ENCODE results near the gene SLC6A20.

Gene SLC6A20

GRCh38 chr3:45736707-45737106 is 59.6 kb downstream of the SLC6A20 start:
- Histone ChIP-seq H3K4me3 (ENCODE audit: insufficient read depth in 1 of 2, low read depth in 1 of 2, low read length in 2 of 2) (no peak overlapping the region), H3K14ac (ENCODE audit: low read length in 2 of 2) (no peak overlapping the region), H3K18ac (ENCODE audit: low read depth in 1 of 2, low read length in 2 of 2) (no peak overlapping the region), H3K27me3 (ENCODE audit: control insufficient read depth in 1 of 2, insufficient read depth in 1 of 2, low read length in 2 of 2) (no peaks in the 10 kb centered on the region), H2BK15ac (ENCODE audit: low read depth, poor library complexity, severe bottlenecking) (no peak overlapping the region), H2BK120ac (ENCODE audit: low read depth, low read length) (no peak overlapping the region), H2BK12ac (ENCODE audit: low read length in 2 of 2) (no peak overlapping the region), H3K9me3 (ENCODE audit: control insufficient read depth, low read length) (no peaks in the 10 kb centered on the region), H4K8ac (ENCODE audit: low read length) (no peak overlapping the region), H3K4me2 (ENCODE audit: low read length, poor library complexity, severe bottlenecking) (no peak overlapping the region), H3K36me3 (ENCODE audit: control insufficient read depth in 1 of 2, insufficient read depth in 2 of 2, low read depth in 1 of 2, low read length in 2 of 2) (peaks cover 25 to 95% of the 10 kb centered on the region in 2 experiments), H3K9ac (ENCODE audit: low read length) (no peak overlapping the region), H2AK5ac (ENCODE audit: low read length, severe bottlenecking) (no peak overlapping the region), H3K79me1 (replicated peaks; ENCODE audit: low read length, poor library complexity, severe bottlenecking) (peaks cover 24% of the 10 kb centered on the region), H3K4ac (ENCODE audit: low read depth in 1 of 2, low read length in 2 of 2) (no peak overlapping the region), H2BK5ac (ENCODE audit: low read depth, low read length, poor library complexity, severe bottlenecking) (no peak overlapping the region), H3K4me1 (ENCODE audit: control insufficient read depth, insufficient read depth, low read depth, low read length) (no peaks in the 10 kb centered on the region), H4K91ac (ENCODE audit: low read length) (no peak overlapping the region), H3K23ac (ENCODE audit: low read length in 2 of 2) (no peak overlapping the region), H3K27ac (ENCODE audit: low read length, poor library complexity, severe bottlenecking) (no peak overlapping the region), H2AFZ (ENCODE audit: low read depth, low read length) (no peak overlapping the region)
- DNase-seq, result no peak

GRCh38 chr3:45730409-45731154 is 65.8 kb downstream of the SLC6A20 start:
- Histone ChIP-seq H3K4me1 (ENCODE audit: control insufficient read depth, insufficient read depth, low read depth, low read length) (no peaks in the 10 kb centered on the region), H4K91ac (ENCODE audit: low read length) (no peak overlapping the region), H2BK5ac (ENCODE audit: low read depth, low read length, poor library complexity, severe bottlenecking) (no peak overlapping the region), H3K36me3 (ENCODE audit: control insufficient read depth in 1 of 2, insufficient read depth in 2 of 2, low read depth in 1 of 2, low read length in 2 of 2) (peaks cover 8 to 84% of the 10 kb centered on the region in 2 experiments), H2BK12ac (ENCODE audit: low read length in 2 of 2) (no peak overlapping the region), H2BK120ac (ENCODE audit: low read depth, low read length) (no peak overlapping the region), H3K79me1 (replicated peaks; ENCODE audit: low read length, poor library complexity, severe bottlenecking) (peaks cover 20% of the 10 kb centered on the region), H3K18ac (ENCODE audit: low read depth in 1 of 2, low read length in 2 of 2) (no peak overlapping the region), H3K4me2 (ENCODE audit: low read length, poor library complexity, severe bottlenecking) (no peak overlapping the region), H3K4ac (ENCODE audit: low read depth in 1 of 2, low read length in 2 of 2) (no peak overlapping the region), H4K8ac (ENCODE audit: low read length) (no peak overlapping the region), H3K27ac (ENCODE audit: low read length, poor library complexity, severe bottlenecking) (no peak overlapping the region), H2AK5ac (ENCODE audit: low read length, severe bottlenecking) (no peak overlapping the region), H3K27me3 (ENCODE audit: control insufficient read depth in 1 of 2, insufficient read depth in 1 of 2, low read length in 2 of 2) (no peaks in the 10 kb centered on the region), H3K14ac (ENCODE audit: low read length in 2 of 2) (no peak overlapping the region), H3K23ac (ENCODE audit: low read length in 2 of 2) (no peak overlapping the region), H2AFZ (ENCODE audit: low read depth, low read length) (no peak overlapping the region), H2BK15ac (ENCODE audit: low read depth, poor library complexity, severe bottlenecking) (no peak overlapping the region), H3K4me3 (ENCODE audit: insufficient read depth in 1 of 2, low read depth in 1 of 2, low read length in 2 of 2) (no peak overlapping the region), H3K9me3 (ENCODE audit: control insufficient read depth, low read length) (no peaks in the 10 kb centered on the region), H3K9ac (ENCODE audit: low read length) (no peak overlapping the region)
- WGBS, result 100% methylated on average over 2 of the region's 4 CpGs
- DNase-seq, result no peak

GRCh38 chr3:45729614-45730013 is 66.7 kb downstream of the SLC6A20 start:
- no peak overlapping the region for H3K23ac ChIP-seq (ENCODE audit: low read length in 2 of 2)

DNA sequence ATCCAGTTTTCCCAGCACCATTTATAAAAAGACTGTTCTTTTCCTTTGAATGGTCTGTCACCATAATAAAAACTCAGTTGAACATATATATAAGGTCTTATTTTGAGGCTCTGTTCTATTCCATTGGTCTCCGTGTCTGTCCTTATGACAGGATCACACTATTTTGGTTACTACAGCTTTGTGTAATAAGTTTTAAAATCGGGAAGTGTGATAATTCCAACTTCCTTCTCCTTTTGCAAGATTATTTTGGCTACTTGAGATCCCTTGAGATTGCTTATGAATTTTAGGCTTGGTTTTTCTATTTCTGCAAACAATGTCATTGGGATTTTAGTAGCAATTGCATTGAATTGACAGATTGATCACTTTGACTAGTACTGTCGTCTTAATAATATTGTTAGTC is 71.4 kb downstream of the SLC6A20 start:
- H3K27ac ChIP-seq (ENCODE audit: low read length, poor library complexity, severe bottlenecking), result no peak overlapping the region
- H3K23ac ChIP-seq (ENCODE audit: low read length in 2 of 2), result no peak overlapping the region
- no peak overlapping the region for H4K91ac ChIP-seq (ENCODE audit: low read length)
- no peak for DNase-seq
- no peak overlapping the region for H2AFZ ChIP-seq (ENCODE audit: low read depth, low read length)
- no peak overlapping the region for H2BK120ac ChIP-seq (ENCODE audit: low read depth, low read length)
- peaks cover 2 to 82% of the 10 kb centered on the region in 2 experiments for H3K36me3 ChIP-seq (ENCODE audit: control insufficient read depth in 1 of 2, insufficient read depth in 2 of 2, low read depth in 1 of 2, low read length in 2 of 2)
- H3K4me2 ChIP-seq (ENCODE audit: low read length, poor library complexity, severe bottlenecking), result no peak overlapping the region
- H2BK15ac ChIP-seq (ENCODE audit: low read depth, poor library complexity, severe bottlenecking), result no peak overlapping the region
- 100% methylated on average over 1 of the region's 3 CpGs for WGBS
- no peak overlapping the region for H2BK12ac ChIP-seq (ENCODE audit: low read length in 2 of 2)
- H3K9ac ChIP-seq (ENCODE audit: low read length), result no peak overlapping the region
- H3K9me3 ChIP-seq (ENCODE audit: control insufficient read depth, low read length), result no peaks in the 10 kb centered on the region
- no peak overlapping the region for H2BK5ac ChIP-seq (ENCODE audit: low read depth, low read length, poor library complexity, severe bottlenecking)
- no peaks in the 10 kb centered on the region for H3K27me3 ChIP-seq (ENCODE audit: control insufficient read depth in 1 of 2, insufficient read depth in 1 of 2, low read length in 2 of 2)
- H2AK5ac ChIP-seq (ENCODE audit: low read length, severe bottlenecking), result no peak overlapping the region
- H3K18ac ChIP-seq (ENCODE audit: low read depth in 1 of 2, low read length in 2 of 2), result no peak overlapping the region
- H3K4me3 ChIP-seq (ENCODE audit: insufficient read depth in 1 of 2, low read depth in 1 of 2, low read length in 2 of 2), result no peak overlapping the region
- H4K8ac ChIP-seq (ENCODE audit: low read length), result no peak overlapping the region
- peaks cover 3% of the 10 kb centered on the region for H3K79me1 ChIP-seq (replicated peaks; ENCODE audit: low read length, poor library complexity, severe bottlenecking)
- H3K14ac ChIP-seq (ENCODE audit: low read length in 2 of 2), result no peak overlapping the region
- no peak overlapping the region for H3K4ac ChIP-seq (ENCODE audit: low read depth in 1 of 2, low read length in 2 of 2)
- H3K4me1 ChIP-seq (ENCODE audit: control insufficient read depth, insufficient read depth, low read depth, low read length), result no peaks in the 10 kb centered on the region

More at GRCh38 chr3:45729614-45730013, 66.7 kb downstream of the SLC6A20 start:
- H3K4ac ChIP-seq (ENCODE audit: low read depth in 1 of 2, low read length in 2 of 2), result no peak overlapping the region
- no peak overlapping the region for H3K4me2 ChIP-seq (ENCODE audit: low read length, poor library complexity, severe bottlenecking)
- H4K91ac ChIP-seq (ENCODE audit: low read length), result no peak overlapping the region
- H2BK5ac ChIP-seq (ENCODE audit: low read depth, low read length, poor library complexity, severe bottlenecking), result no peak overlapping the region
- no peaks in the 10 kb centered on the region for H3K27me3 ChIP-seq (ENCODE audit: control insufficient read depth in 1 of 2, insufficient read depth in 1 of 2, low read length in 2 of 2)
- DNase-seq, result no peak
- no peak overlapping the region for H2BK120ac ChIP-seq (ENCODE audit: low read depth, low read length)
- no peaks in the 10 kb centered on the region for H3K9me3 ChIP-seq (ENCODE audit: control insufficient read depth, low read length)
- H3K14ac ChIP-seq (ENCODE audit: low read length in 2 of 2), result no peak overlapping the region
- WGBS, result 50% methylated on average over 2 of the region's 2 CpGs
- H3K9ac ChIP-seq (ENCODE audit: low read length), result no peak overlapping the region
- H2AFZ ChIP-seq (ENCODE audit: low read depth, low read length), result no peak overlapping the region
- no peak overlapping the region for H4K8ac ChIP-seq (ENCODE audit: low read length)
- H3K18ac ChIP-seq (ENCODE audit: low read depth in 1 of 2, low read length in 2 of 2), result no peak overlapping the region
- no peaks in the 10 kb centered on the region for H3K4me1 ChIP-seq (ENCODE audit: control insufficient read depth, insufficient read depth, low read depth, low read length)
- H2BK12ac ChIP-seq (ENCODE audit: low read length in 2 of 2), result no peak overlapping the region
- no peak overlapping the region for H2BK15ac ChIP-seq (ENCODE audit: low read depth, poor library complexity, severe bottlenecking)
- H3K79me1 ChIP-seq (replicated peaks; ENCODE audit: low read length, poor library complexity, severe bottlenecking), result peaks cover 15% of the 10 kb centered on the region
- no peak overlapping the region for H3K4me3 ChIP-seq (ENCODE audit: insufficient read depth in 1 of 2, low read depth in 1 of 2, low read length in 2 of 2)
- H3K36me3 ChIP-seq (ENCODE audit: control insufficient read depth in 1 of 2, insufficient read depth in 2 of 2, low read depth in 1 of 2, low read length in 2 of 2), result peaks cover 5 to 84% of the 10 kb centered on the region in 2 experiments
- no peak overlapping the region for H3K27ac ChIP-seq (ENCODE audit: low read length, poor library complexity, severe bottlenecking)
- H2AK5ac ChIP-seq (ENCODE audit: low read length, severe bottlenecking), result no peak overlapping the region

Data from mesenchymal stem cell (in vitro differentiated cells and primary cell).